Activated T-cell treated with anti-CD3 and anti-CD28 coated beads for 1 hour (primary cell): ENCODE measurements around the gene KCNF1.
"Not testable (repeated sequence)": the region's sequence is repeated elsewhere in the genome, so short reads cannot be mapped to it uniquely, and the experiment has no call there.

Experiments used
- DNase-seq: peaks from one replicate; pipeline ENCODE4 v3.0.0-alpha.2; 2020; ENCODE audit warnings: low read depth

Gene KCNF1

GRCh38 chr2:10944799-10945198 lies 33.1 kb downstream of the KCNF1 start:
- no peak for DNase-seq

DNA sequence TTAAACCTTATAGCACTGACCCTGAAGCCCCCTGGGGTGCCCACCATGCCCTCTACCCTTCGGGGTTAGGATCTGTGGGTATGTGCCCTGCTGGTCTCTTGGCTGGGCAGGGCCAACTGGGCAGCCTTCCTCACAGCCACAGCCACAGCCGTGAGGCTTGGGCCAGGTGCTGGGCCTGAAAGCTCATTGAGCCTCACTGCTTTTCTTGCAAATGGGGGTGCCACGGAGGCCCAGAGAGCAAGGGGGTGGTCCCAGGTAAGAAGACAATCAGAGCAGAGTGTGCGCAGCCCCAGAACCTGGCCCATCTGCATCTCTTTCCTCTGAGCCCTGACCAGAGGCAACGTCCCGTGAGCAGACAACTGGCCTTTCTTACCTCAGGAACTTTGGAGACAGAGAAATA lies 34.7 kb downstream of the KCNF1 start:
- no peak for DNase-seq

- no peak for DNase-seq
Observed at GRCh38 chr2:10947005-10947440, 35.3 kb downstream of the KCNF1 start.

- no peak for DNase-seq
Observed at GRCh38 chr2:10947446-10948187, 35.9 kb downstream of the KCNF1 start.

GRCh38 chr2:10948188-10948564 lies 36.4 kb downstream of the KCNF1 start:
- no peak for DNase-seq

- DNase-seq, result no peak
Observed at GRCh38 chr2:10948606-10949230, 37.0 kb downstream of the KCNF1 start.

DNA sequence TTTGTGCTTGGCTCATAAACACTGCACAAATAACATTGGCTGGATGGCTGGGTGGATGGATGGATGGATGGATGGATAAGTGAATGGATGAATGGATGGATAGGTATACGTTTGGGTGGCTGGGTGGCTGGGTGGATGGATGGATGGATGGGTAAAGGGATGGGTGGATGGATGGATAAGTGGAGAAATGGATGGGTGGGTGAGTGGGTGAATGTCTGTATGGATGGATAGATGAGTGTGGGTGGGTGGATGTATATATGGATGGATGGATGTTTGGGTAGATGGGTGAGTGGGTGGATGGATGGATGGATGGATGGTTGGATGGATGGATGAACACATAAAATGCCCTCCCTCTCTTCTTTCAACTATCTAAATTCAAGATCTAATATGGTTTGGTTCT lies 38.1 kb downstream of the KCNF1 start:
- no peak for DNase-seq

DNA sequence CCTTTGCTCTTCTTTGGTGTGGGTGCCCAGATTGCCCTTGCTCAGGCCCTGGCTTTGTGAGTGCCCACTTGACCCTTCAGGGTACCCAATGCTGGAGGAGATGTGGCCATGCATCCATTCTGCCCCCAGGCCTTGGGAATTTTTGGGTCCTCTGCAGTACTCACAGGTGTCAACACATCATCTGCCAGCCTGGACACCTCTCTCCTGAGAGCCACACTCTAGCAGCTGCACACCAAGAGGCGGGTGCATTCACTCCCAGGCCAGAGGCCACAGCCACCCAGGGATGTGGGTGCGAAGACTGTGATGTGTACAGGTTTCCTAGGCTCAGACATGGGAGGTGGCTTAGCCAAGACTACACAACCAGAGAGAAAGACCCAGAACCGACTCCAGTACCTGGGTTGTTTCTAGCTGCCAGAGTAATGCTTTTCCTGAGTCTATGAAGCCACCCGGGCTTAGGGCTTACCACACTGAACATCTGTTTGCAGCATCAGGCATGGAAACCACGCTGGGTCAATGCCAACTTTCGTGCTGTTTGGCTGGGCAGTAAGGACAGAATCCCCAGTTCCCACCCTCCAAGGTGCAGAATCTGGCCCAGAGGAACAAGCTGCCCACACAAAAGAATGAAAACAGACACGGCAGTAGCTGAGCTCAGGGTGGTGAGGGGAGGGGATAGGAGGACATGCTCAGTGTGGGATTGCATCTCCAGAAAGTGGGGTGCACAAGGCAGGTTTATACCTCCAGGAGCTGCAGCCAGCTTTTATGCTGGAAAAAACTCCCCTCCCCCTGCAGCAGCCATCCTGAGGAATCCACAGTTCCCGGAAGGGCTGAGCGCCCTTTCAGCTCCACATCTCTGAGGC lies 40.1 kb downstream of the KCNF1 start:
- DNase-seq, result no peak

- DNase-seq, result no peak
Observed at GRCh38 chr2:10954416-10954815, 42.7 kb downstream of the KCNF1 start.

- DNase-seq, result no peak
Observed at GRCh38 chr2:10954856-10955818, 43.4 kb downstream of the KCNF1 start.

DNA sequence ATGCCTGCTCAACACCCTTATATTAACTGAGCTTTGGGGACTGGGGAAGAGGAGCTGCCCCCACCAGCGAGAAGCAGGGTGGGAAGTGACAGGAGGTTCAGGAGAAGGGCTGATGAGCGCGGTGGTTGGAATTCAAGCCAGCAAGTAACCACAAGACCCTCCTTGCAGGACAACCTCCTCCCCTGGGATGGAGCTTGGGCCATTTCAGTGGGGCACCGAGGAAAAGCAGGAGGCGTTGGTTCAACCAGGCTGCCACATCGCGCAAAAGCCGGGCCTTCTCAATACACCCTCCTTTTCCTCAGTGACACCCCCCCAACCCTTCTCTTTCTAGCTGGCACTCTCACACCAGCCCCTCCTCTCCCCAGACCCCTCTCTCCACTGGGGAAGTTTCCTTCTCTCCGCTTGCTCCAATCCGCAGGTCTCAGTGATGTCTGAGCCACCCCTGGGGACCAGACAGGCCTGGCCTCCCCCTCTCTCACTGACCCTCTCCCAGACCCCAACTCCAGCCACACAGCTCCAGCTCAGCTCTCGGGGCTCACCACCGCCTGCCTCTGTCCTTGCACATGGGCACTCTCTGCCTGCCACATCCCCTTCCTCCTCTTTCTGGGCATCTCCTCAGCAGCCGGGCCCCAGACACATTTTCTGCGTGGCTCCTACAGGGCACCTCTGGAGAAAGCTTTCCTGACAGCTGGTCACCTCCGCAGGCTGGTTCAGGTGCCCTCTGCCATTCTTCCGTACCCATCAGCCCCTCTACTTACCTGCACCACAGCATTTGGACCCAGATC lies 44.5 kb downstream of the KCNF1 start:
- DNase-seq, result no peak

- no peak for DNase-seq
Observed at GRCh38 chr2:10957391-10957790, 45.7 kb downstream of the KCNF1 start.

DNA sequence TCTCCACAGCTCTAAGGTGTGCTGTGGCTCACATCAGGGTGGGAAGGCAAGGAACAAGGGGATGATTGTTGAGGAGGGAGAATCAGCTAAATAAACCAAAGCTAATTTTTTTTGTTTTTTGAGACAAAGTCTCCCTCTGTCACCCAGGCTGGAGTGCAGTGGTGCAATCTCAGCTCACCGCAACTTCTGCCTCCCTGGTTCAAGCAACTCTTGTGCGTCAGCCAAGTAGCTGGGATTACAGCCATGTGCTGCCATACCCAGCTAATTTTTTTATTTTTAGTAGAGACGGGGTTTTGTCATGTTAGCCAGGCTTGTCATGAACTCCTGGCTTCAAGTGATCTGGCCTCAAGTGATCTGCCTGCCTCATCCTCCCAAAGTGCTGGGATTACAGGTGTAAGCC lies 46.7 kb downstream of the KCNF1 start:
- not testable (repeated sequence) for DNase-seq

- DNase-seq, result no peak
Observed at GRCh38 chr2:10960606-10961489, 49.1 kb downstream of the KCNF1 start.

GRCh38 chr2:10961490-10961875 lies 49.7 kb downstream of the KCNF1 start:
- no peak for DNase-seq

DNA sequence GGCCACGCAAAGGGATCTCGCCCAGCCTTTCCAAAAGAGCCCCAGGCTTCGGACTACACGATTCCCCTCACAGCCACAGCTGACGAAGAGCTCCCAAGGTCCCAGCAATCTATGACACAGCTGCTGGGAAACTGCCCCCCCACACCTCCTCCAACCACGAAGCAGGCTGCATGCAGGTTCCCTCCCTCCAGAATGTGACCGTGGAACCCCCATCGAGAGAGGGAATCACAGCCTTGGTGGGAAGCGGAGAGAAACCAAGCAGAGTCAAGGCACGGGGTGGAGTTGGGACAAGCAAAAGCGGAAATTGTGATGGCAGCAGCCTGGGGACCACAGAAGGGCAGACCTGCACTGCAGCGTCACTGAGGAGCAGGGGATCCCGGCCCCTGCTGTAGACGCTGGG lies 50.3 kb downstream of the KCNF1 start:
- DNase-seq, result no peak

GRCh38 chr2:10963155-10963554 lies 51.4 kb downstream of the KCNF1 start:
- DNase-seq, result no peak
